HFF-Myc (cell line): ENCODE data around the gene LYRM4.

Experiments
- DNase-seq: peaks from one replicate; pipeline ENCODE4 v3.0.0-alpha.2; 2011; ENCODE audit warnings: low read depth; ENCODE audit errors: extremely low read depth
- H3K4me3 ChIP-seq: replicated peaks from 2 replicates; pipeline ENCODE4 v1.5.1; 2011; ENCODE audit warnings: low read depth, mild to moderate bottlenecking, control low read depth, low read length
- CTCF ChIP-seq: IDR thresholded peaks from 2 replicates; pipeline ENCODE4 v1.5.1; 2012; ENCODE audit warnings: mild to moderate bottlenecking, low read depth, low read length, control low read depth; ENCODE audit errors: missing control alignments

The LYRM4 gene

GRCh38 chr6:5302220-5302946 lies 41.6 kb upstream of the LYRM4 start:
- no peak overlapping the region for H3K4me3 ChIP-seq
- no peak for DNase-seq
- no peak for TF ChIP-seq CTCF

- no peak for TF ChIP-seq CTCF
- no peak for DNase-seq
- H3K4me3 ChIP-seq: no peak overlapping the region
These were observed 39.5 kb upstream of the LYRM4 start for GRCh38 chr6:5300206-5300764.

- no peak for DNase-seq
- TF ChIP-seq CTCF: no peak
- no peak overlapping the region for H3K4me3 ChIP-seq
These were observed 34.9 kb upstream of the LYRM4 start for GRCh38 chr6:5295623-5296022.

DNA sequence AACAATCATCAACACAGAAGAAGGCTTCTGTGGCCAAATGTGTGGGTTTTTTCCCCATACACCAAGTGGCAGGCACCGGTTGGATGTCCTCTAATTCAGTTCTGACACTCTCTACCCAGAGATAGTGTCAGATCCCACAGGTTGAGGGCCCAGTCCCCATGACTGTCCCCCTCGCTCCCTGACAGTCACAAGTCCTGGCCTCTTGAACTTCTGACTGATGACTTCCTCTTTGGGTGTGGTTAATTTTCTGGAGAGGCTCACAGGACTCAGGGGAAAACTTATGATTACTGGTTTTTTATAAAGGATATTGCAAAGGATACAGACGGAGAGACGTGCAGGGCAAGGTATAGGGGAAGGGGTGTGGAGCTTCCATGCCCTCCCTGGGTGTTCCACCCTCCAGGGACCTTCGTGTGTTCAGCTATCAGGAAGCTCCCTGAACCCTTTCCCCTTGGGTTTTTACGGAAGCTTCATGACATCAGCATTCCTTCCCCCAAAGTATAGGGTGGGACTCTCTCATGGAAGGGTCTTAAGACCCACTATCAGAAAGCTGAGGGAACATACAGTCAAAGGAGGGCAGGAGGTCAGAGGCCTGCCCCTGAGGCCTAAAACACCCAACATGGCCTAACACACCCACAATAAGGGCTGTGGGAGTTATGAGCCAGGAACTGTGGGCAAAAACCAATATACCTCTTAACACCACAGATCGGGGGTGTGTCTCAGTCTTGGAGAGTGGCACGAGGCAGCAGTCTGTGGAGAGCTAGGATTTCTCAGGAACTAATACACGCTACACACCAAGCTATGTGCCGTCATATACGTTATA lies 33.9 kb upstream of the LYRM4 start:
- TF ChIP-seq CTCF: no peak
- no peak for DNase-seq
- no peak overlapping the region for H3K4me3 ChIP-seq

DNA sequence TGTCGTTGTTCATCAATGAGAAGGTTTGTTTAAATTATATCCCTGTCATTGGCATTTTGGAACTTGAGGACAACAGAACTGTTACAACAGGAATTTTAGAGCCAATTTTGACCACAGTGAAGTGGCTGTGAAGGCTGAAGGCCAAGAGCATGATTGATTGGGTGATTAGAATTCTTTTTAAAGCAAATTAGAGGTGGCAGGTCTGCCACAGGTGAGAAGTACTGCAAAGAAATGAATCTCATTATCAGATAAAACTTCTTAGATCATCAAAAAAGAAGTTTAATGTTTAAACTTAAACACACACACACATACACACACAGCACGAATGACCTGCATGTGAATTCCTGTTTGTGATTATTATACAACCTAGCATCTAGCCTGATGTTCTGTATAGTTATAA lies 32.9 kb upstream of the LYRM4 start:
- DNase-seq: no peak
- no peak overlapping the region for H3K4me3 ChIP-seq
- no peak for TF ChIP-seq CTCF

DNA sequence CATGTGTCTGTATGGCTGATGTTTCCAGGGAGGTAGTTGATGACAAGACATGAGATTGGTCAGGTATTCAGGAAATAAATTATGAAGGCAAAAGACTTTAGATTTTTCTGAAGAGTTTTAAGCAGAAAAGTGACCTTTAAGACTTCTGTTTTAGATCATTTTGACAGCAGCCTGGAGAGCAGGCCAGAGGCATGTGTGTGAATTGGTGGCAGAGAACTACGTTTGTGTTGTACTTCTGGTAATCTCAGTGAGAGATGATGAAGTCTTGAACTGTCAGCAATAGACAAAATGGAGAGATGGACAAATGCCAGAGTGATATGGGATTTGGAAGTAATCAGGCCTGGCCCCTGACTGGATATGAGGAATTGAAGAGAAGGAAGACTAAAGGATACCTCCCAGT lies 31.4 kb upstream of the LYRM4 start:
- TF ChIP-seq CTCF: no peak
- no peak for DNase-seq
- H3K4me3 ChIP-seq: no peak overlapping the region
